CD4-positive, alpha-beta T cell treated with Interleukin-10 for 1 hour (primary cell): ENCODE measurements around the gene PRLR.
"Not testable (repeated sequence)": the region's sequence is repeated elsewhere in the genome, so short reads cannot be mapped to it uniquely, and the experiment has no call there.

Source experiments
- DNase-seq: peaks from one replicate; pipeline ENCODE4 v3.0.0-alpha.2; 2020

The PRLR gene

DNA sequence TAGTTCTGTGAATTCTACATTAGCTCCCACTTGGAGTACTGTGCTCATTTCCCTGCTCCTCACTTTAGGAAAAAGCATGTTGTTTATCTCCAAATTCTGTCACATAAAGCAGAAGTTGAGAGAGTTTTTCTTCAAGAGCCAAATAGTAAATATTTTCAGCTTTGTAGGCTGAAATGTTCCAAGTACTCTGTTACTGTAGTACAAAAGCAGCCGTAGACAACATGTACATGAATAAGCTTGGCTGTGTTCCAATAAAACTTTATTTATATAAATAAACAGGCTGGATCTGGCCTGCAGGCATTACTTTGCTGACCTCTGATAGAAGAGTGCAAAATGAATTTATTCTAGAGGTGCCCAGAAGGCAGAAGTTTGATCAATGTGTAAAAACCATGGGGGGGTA lies 109.6 kb downstream of the PRLR start:
- DNase-seq: no peak

- DNase-seq: no peak
Observed at GRCh38 chr5:35117967-35118366, 112.3 kb downstream of the PRLR start.

GRCh38 chr5:35115920-35116319 lies 114.4 kb downstream of the PRLR start:
- DNase-seq: no peak

GRCh38 chr5:35114698-35115097 lies 115.6 kb downstream of the PRLR start:
- no peak for DNase-seq

DNA sequence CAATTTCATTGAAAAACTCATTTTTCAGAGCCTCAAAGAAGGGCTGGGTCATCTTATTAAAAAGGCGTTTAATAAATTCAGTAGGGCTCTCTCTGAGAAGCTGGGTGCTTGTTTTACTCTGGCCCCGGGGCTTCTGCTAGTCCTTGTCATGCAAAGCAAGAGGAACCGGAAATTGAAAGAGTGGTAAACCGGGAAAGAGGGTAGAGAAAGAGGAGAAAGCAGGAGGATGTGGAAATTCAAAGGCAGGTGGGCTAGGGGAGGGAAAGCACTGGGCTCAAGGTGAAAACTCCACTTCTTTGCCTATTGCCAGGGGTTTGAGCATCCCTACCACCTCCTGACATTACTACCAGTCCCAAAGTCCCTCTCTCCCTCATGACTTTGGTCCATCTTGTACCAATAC lies 118.0 kb downstream of the PRLR start:
- DNase-seq: no peak

DNA sequence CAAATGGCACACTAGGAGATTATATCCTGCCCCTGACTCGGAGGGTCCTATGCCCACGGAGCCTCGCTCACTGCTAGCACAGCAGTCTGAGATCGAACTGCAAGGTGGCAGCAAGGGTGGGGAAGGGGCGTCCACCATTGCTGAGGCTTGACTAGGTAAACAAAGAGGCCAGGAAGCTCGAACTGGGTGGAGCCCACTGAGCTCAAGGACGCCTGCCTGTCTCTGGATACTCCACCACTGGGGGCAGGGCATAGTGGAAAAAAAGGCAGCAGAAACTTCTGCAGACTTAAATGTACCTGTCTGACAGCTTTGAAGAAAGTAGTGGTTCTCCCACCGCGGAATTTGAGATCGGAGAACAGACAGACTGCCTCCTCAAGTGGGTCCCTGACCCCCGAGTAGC lies 125.7 kb downstream of the PRLR start:
- not testable (repeated sequence) for DNase-seq

GRCh38 chr5:35103637-35104299 lies 126.5 kb downstream of the PRLR start:
- no peak for DNase-seq

DNA sequence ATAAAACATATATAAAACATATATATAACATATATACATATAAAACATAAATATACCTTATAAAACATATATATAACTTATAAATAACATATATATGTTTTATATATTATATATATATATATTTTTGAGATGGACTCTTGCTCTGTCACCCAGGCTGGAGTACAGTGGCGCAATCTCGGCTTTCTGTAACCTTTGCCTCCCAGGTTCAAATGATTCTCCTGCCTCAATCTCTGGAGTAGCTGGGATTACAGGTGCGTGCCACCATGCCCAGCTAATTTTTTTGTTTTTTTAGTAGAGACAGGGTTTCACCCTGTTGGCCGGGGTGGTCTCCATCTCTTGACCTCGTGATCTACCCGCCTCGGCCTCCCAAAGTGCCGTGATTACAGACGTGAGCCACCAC lies 128.6 kb downstream of the PRLR start:
- not testable (repeated sequence) for DNase-seq

DNA sequence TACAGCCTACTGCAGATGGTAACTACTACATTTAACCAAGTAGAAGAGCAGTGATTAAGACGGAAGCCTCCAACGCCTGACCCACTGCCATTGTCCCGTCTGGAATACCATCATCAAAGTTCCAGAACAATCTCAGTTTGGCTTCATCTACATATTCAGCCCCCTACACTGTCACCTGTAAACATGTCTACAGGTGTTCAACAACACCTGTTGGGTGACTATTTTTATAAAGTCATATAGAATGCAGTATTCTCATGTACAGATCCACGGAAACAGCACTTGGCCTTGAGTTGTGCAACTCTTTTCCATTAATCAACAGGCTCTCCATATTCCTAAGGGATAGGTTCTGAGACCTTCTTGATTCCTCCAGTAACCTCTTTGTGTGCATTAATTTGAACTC lies 129.3 kb downstream of the PRLR start:
- DNase-seq: no peak

GRCh38 chr5:35098214-35098613 lies 132.1 kb downstream of the PRLR start:
- DNase-seq: no peak

DNA sequence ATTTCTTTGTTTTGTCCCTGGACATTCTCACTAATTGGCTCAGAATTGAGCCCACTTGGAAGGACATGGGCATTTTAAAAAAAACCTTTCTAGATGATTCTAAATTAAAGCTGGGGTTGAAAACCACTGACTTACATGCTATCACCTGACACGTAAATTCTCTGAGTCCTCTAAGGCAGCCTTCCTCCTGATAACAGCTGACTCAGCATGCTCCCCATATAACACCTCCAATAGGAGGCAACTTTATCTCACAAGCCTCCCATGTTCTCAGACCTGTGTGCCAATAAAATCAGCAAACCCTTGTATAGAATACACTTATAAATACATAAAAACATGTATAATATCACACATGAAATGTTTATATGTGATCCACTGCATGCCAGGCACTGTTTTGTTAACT lies 133.4 kb downstream of the PRLR start:
- no peak for DNase-seq

DNA sequence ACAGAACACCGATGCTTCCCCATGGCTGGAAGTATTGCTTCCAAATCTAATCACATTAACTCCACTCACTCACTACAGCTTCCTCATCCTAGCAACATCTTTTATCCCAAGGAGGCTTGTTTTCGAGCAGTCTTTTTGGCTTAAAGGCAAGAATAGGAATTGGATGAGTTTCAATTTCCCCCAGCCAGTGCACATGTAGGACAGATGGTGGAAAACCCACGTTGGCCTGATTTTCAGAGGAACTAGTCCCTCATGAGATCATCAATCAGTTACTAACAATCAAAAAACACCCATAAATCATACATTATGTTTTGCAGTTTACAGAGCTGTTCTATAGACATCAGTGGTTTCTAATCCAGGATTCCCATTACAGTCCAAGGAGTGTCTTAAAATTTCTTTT lies 134.1 kb downstream of the PRLR start:
- no peak for DNase-seq

- no peak for DNase-seq
Observed at GRCh38 chr5:35095366-35095765, 134.9 kb downstream of the PRLR start.

DNA sequence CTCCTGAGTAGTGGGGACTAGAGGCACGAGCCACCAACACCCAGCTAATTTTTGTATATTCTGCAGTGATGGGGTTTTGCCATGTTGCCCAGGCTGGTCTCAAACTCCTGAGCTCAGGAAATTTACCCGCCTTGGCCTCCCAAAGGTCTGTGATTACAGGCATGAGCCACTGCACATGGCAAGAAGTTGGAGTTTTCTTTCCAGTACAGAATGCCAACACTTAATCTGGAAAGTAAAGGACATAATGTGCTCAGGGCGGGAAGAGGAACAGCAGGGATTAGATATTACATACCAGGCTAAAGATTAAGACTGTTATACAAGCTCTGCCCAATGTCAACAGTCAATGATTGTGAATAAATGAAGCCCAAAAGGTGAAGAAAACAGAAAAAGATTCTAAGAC lies 135.3 kb downstream of the PRLR start:
- no peak for DNase-seq

DNA sequence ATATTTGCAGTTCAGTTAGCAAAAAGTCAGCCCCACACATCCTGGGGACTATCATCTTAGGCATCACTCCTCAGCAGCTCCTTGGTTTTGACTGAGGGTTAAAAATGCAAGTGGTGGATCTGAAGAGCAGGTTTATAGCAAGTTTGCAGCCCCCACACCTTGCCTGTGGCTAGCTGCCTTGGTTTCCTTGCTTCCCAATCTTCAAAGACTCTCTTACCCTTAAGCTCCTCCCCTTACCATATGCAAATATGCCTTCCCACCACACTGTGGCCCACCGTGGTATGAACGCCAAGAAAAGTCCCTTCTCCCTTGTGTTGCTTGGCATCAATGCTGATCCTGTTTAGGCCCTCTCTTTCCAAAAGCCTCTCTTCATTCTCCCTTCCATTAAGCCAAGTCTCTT lies 137.6 kb downstream of the PRLR start:
- DNase-seq: no peak

- DNase-seq: no peak
Observed at GRCh38 chr5:35091704-35092103, 138.6 kb downstream of the PRLR start.

GRCh38 chr5:35089334-35090314 lies 140.7 kb downstream of the PRLR start:
- peak; percentile 55 for DNase-seq

- DNase-seq: no peak
Observed at GRCh38 chr5:35087991-35088390, 142.3 kb downstream of the PRLR start.

DNA sequence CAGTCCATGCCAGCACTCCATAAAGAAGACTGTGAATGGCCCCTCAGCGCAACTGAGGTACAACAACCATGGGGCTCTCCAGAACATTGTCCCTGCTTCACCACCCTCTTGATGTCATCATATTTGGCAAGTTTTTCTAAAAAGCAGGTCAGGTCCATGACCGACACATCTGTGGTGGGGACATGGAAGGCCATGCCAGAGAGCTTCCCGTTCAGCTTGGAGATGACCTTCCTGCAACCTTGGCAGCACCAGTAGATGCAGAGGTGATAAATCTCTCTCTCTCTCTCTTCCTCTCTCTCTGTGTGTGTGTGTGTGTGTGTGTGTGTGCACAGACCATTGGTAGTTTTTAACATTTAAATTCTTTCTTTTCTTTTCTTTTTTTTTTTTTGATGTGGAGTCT lies 147.1 kb downstream of the PRLR start:
- DNase-seq: no peak

DNA sequence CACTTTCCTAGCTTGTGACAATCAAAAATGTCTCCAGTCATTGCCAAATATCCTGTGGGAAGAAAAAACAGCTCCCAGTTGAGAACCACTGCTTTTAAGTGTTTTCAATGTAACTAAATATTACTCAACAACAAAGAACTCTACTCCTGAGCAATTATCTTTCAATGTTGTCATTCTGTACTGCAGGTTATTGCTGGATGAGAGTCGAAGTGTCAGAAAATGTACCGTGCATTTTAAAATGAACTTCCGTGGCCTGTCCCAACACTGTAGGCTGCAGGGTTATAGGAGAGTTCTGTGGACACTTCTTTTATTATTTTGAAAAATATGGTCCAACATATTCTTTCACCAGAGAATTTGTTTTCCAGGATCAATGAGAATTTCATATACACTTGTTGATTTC lies 147.8 kb downstream of the PRLR start:
- DNase-seq: no peak

DNA sequence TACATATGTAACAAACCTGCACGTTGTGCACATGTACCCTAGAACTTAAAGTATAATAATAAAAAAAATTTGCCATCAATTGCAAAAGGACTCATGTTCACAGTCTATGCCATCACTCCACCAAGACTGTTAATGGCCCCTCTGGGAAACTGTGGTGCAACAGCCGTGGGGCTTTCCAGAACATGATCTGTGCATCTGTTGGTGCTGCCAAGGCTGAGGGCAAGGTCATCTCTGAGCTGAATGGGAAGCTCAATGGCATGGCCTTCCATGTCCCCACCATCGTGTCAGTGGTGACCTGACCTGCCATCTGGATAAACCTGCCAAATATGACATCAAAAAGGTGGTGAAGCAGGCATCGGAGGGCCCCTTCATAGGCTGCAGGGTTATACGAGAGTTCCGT lies 149.2 kb downstream of the PRLR start:
- DNase-seq: no peak

- DNase-seq: no peak
Observed at GRCh38 chr5:35073160-35073559, 157.1 kb downstream of the PRLR start.

- DNase-seq: no peak
Observed at GRCh38 chr5:35069188-35069587, 161.1 kb downstream of the PRLR start.

DNA sequence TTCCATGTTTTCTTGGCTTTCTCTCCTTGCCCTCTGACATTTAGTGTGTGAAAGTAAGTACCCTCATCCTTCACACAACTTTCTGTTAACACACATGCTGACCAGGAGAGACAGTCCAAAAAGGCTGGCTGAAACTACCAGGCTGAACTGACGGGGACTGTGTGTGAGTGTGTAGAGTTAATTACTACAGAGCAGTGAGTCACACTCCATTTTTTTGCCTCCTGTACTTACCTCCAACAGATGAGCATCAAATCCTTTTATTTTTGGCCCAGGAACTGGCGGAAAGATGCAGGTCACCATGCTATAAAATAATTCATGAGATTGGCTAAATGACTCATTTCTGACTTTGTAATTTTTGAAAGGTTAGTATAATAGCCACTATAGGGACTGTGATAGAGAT lies 162.3 kb downstream of the PRLR start:
- DNase-seq: no peak
